ENCODE data around the gene KIF21A.

- TF ChIP-seq EZH2 (IDR thresholded peaks at IDR 0.05) (no peak), POLR2AphosphoS5 (IDR thresholded peaks at IDR 0.05; ENCODE audit: borderline replicate concordance, low read depth, low read length) (no peak)
These were observed 67.6 kb downstream of the KIF21A start for GRCh38 chr12:39375206-39375808.
